ENCODE data around the gene SH3BGRL2. TPM values are rescaled to one million over a fixed set of nuclear protein-coding genes. Genes with fewer than 3 reads are reported as not detected.
"Not testable (repeated sequence)": the region's sequence is repeated elsewhere in the genome, so short reads cannot be mapped to it uniquely, and the experiment has no call there.

Gene SH3BGRL2
- total and polyA plus RNA-seq, 2 donors (not counting 1 experiment from before 2014, with no cell fraction given) = 0.01 TPM; not detected in 1

GRCh38 chr6:79617518-79617941, 13.6 kb upstream of the SH3BGRL2 start:
- ChIA-PET POLR2A (no interaction called here), CTCF (no interaction called here)
- intact Hi-C loops (cut with micrococcal nuclease) = no loop called here
- TF ChIP-seq EZH2 (IDR thresholded peaks at IDR 0.05; ENCODE audit: borderline replicate concordance, insufficient read depth, low read depth, low read length, poor library complexity, severe bottlenecking) = no peak
- TF ChIP-seq, protein P1, sequence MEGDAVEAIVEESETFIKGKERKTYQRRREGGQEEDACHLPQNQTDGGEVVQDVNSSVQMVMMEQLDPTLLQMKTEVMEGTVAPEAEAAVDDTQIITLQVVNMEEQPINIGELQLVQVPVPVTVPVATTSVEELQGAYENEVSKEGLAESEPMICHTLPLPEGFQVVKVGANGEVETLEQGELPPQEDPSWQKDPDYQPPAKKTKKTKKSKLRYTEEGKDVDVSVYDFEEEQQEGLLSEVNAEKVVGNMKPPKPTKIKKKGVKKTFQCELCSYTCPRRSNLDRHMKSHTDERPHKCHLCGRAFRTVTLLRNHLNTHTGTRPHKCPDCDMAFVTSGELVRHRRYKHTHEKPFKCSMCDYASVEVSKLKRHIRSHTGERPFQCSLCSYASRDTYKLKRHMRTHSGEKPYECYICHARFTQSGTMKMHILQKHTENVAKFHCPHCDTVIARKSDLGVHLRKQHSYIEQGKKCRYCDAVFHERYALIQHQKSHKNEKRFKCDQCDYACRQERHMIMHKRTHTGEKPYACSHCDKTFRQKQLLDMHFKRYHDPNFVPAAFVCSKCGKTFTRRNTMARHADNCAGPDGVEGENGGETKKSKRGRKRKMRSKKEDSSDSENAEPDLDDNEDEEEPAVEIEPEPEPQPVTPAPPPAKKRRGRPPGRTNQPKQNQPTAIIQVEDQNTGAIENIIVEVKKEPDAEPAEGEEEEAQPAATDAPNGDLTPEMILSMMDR (IDR thresholded peaks at IDR 0.05) = no peak
- H3K9ac ChIP-seq (ENCODE audit: low read length) = no peak overlapping the region
- H3K27ac ChIP-seq (ENCODE audit: low read length in 2 of 2) = no peak overlapping the region
- Mint-ChIP-seq H3K4me3 (no peak overlapping the region), H3K27me3 (peaks cover 14% of the 10 kb centered on the region), H3K27ac (no peak overlapping the region), H3K9me3 (ENCODE audit: insufficient read depth) (no peaks in the 10 kb centered on the region), H3K4me1 (no peaks in the 10 kb centered on the region)
- no peaks in the 10 kb centered on the region for H4K20me1 ChIP-seq (ENCODE audit: control insufficient read depth, insufficient read depth, low read length, poor library complexity, severe bottlenecking)
- DNase-seq (no peak), ATAC-seq (ENCODE audit: low read depth) (no peak)
- no peaks in the 10 kb centered on the region for H3K4me1 ChIP-seq (ENCODE audit: control insufficient read depth in 2 of 2, insufficient read depth in 2 of 2, low read length in 2 of 2)
- no peaks in the 10 kb centered on the region for H3K27me3 ChIP-seq (replicated peaks in 1 of 4; ENCODE audit: control extremely low read depth in 1 of 4, control insufficient read depth in 3 of 4, insufficient read depth in 4 of 4, low read length in 3 of 4)
- no peak overlapping the region for H3K4me3 ChIP-seq (ENCODE audit: control extremely low read depth in 1 of 5, extremely low read depth in 1 of 5, insufficient read depth in 1 of 5, low read depth in 2 of 5, low read length in 4 of 5)
- H3K36me3 ChIP-seq (replicated peaks in 1 of 2; ENCODE audit: control extremely low read depth in 1 of 2, control insufficient read depth in 1 of 2, extremely low read depth in 1 of 2, insufficient read depth in 2 of 2, low read length in 1 of 2) = no peaks in the 10 kb centered on the region
- H2AFZ ChIP-seq (ENCODE audit: insufficient read depth, low read depth, low read length, poor library complexity, severe bottlenecking) = no peak overlapping the region
- H3K9me3 ChIP-seq (ENCODE audit: control extremely low read depth in 1 of 3, control insufficient read depth in 2 of 3, insufficient read depth in 1 of 3, low read length in 2 of 3) = no peaks in the 10 kb centered on the region
- H3K79me2 ChIP-seq (ENCODE audit: control insufficient read depth, insufficient read depth, low read length) = no peaks in the 10 kb centered on the region
- no peak overlapping the region for H3K4me2 ChIP-seq (replicated peaks; ENCODE audit: low read depth, low read length, poor library complexity, severe bottlenecking)
- no CpG with 5 or more reads among the region's 1 CpG for WGBS (ENCODE audit: insufficient coverage)

DNA sequence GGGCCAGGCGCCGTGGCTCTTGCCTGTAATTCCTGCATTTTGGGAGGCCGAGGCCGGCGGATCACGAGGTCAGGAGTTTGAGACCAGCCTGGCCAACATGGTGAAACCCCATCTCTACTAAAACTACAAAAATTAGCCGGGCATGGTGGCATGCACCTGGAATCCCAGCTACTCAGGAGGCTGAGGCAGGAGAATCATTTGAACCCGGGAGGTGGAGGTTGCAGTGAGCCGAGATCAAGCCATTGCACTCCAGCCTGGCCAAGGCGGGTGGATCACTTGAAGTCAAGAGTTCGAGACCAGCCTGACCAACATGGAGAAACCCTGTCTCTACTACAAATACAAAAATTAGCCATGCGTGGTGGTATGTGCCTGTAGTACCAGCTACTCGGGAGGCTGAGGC, 12.7 kb upstream of the SH3BGRL2 start:
- H2AFZ ChIP-seq (ENCODE audit: insufficient read depth, low read depth, low read length, poor library complexity, severe bottlenecking); H3K27ac Mint-ChIP-seq; ATAC-seq (ENCODE audit: low read depth); H3K4me1 Mint-ChIP-seq; DNase-seq; H3K4me1 ChIP-seq (ENCODE audit: control insufficient read depth in 2 of 2, insufficient read depth in 2 of 2, low read length in 2 of 2); CTCF ChIA-PET; H3K4me3 ChIP-seq (ENCODE audit: control extremely low read depth in 1 of 5, extremely low read depth in 1 of 5, insufficient read depth in 1 of 5, low read depth in 2 of 5, low read length in 4 of 5); H4K20me1 ChIP-seq (ENCODE audit: control insufficient read depth, insufficient read depth, low read length, poor library complexity, severe bottlenecking); POLR2A ChIA-PET; H3K9me3 ChIP-seq (ENCODE audit: control extremely low read depth in 1 of 3, control insufficient read depth in 2 of 3, insufficient read depth in 1 of 3, low read length in 2 of 3); H3K9ac ChIP-seq (ENCODE audit: low read length); intact Hi-C loops (cut with micrococcal nuclease); H3K27ac ChIP-seq (ENCODE audit: low read length in 2 of 2); H3K27me3 ChIP-seq (replicated peaks in 1 of 4; ENCODE audit: control extremely low read depth in 1 of 4, control insufficient read depth in 3 of 4, insufficient read depth in 4 of 4, low read length in 3 of 4); H3K4me3 Mint-ChIP-seq; H3K79me2 ChIP-seq (ENCODE audit: control insufficient read depth, insufficient read depth, low read length); H3K9me3 Mint-ChIP-seq (ENCODE audit: insufficient read depth); H3K4me2 ChIP-seq (replicated peaks; ENCODE audit: low read depth, low read length, poor library complexity, severe bottlenecking); H3K36me3 ChIP-seq (replicated peaks in 1 of 2; ENCODE audit: control extremely low read depth in 1 of 2, control insufficient read depth in 1 of 2, extremely low read depth in 1 of 2, insufficient read depth in 2 of 2, low read length in 1 of 2): not testable (repeated sequence)
- WGBS (ENCODE audit: insufficient coverage) = 83% methylated on average over 7 of the region's 13 CpGs
- H3K27me3 Mint-ChIP-seq = peaks cover 14% of the 10 kb centered on the region

Data from B cell (primary cell).